ENCODE data around the gene GNPTG. TPM values are rescaled to one million over a fixed set of nuclear protein-coding genes. Genes with fewer than 3 reads are reported as not detected.

The GNPTG gene
- total and polyA plus RNA-seq, 2 of the 8 experiments (the other 6 are each of a cell fraction or from before 2014, with no cell fraction given), result 26.2 to 51.2 TPM

DNA sequence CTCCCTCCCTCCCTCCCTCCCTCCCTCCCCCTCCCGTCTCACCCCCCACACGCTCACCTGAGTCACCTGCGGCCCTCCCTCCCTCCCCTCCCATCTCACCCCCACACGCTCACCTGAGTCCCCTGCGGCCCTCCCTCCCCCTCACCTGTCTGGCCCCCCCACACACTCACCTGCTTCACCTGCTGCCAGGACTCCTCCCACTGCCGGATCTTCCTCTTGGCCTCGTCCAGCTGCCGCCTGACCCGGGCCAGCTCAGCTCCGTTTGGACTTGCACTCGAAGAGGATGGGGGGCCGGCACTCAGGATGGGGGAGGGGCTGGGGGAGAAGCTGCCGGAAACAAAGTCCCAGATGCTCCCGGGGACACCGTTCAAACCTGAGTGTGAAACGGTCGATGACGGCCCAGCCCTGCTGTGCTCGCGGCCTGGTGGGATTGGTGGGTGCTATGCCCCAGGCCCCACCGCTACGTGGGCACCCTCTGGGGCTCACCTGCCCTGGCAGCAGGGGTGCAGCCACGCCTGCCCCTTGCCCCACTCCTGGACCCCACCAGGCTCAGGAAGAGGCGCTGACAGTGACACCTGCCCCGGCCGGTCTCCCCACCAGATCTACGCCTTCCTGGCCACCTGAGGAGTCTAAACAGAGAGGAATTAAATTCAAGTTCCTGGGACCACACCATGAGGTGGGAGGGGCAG lies 15.9 kb downstream of the GNPTG start (continued):
- TF ChIP-seq KDM1A (IDR thresholded peaks at IDR 0.05; ENCODE audit: borderline replicate concordance, low read length) (no peak), ZNF274 (IDR thresholded peaks at IDR 0.05; ENCODE audit: borderline replicate concordance, extremely low read depth, low read length) (no peak)
